CD4-positive, alpha-beta T cell treated with Interleukin-17A for 1 hour (primary cell): ENCODE measurements around the gene CT47C1.
"Not testable (repeated sequence)": the region's sequence is repeated elsewhere in the genome, so short reads cannot be mapped to it uniquely, and the experiment has no call there.

ENCODE experiments used
- DNase-seq: peaks from one replicate; pipeline ENCODE4 v3.0.0-alpha.2; 2020

The CT47C1 gene

DNA sequence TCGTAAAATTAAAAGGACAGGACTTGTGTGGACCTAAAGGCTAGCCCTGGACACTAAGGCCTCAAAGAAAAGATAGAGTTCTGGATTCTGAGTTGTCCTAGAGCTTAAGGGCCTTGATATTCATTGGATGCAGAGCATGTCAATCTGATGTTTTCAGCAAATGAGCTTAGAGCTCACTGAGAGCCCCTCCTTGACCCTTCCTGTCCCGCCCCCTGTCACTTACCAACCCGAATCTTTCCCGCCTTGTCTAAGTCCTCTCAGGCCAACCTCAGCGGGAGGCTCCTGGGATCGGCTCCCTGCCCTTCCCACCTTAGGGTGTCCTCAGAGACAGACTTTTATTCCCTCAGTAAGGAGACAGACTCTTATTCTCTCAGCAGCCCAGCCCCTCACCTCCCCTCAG is at the start of gene CT47C1:
Gene CT47C1, plus strand, starts transcription at position 250 of the 400 bp plus-strand sequence. CDS start 233 bp downstream, outside the sequence.
- DNase-seq, result no peak

DNA sequence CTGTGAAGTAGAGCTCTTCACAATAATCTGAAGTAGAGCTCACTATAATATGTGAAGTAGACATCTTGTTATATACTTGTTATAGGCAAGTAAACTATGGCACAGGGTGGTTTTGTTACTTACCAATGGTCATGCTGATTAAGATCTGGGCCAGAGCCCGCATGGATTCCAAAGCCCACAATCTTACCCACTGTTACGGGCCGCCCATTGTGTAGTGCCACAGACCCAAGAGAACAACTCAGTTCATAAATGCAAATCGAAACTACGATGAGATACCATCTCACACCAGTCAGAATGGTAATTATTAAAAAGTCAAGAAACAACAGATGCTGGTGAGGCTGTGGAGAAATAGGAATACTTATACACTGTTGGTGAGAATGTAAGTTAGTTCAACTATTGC is 46.9 kb upstream of the CT47C1 start:
- DNase-seq, result no peak

DNA sequence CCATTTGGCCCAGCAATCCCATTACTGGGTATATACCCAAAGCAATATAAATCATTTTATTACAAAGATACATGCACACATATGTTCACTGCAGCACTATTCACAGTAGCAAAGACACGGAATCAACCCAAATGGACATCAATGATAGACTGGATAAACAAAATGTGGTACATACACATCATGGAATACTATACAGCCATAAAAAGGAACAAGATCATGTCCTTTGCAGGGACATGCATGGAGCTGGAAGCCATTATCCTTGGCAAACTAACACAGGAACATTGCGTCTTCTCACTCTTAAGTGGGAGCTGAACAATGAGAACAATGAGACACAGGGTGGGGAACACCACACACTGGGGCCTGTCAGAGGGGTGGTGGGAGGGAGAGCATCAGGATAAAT is 46.4 kb upstream of the CT47C1 start:
- DNase-seq, result not testable (repeated sequence)

DNA sequence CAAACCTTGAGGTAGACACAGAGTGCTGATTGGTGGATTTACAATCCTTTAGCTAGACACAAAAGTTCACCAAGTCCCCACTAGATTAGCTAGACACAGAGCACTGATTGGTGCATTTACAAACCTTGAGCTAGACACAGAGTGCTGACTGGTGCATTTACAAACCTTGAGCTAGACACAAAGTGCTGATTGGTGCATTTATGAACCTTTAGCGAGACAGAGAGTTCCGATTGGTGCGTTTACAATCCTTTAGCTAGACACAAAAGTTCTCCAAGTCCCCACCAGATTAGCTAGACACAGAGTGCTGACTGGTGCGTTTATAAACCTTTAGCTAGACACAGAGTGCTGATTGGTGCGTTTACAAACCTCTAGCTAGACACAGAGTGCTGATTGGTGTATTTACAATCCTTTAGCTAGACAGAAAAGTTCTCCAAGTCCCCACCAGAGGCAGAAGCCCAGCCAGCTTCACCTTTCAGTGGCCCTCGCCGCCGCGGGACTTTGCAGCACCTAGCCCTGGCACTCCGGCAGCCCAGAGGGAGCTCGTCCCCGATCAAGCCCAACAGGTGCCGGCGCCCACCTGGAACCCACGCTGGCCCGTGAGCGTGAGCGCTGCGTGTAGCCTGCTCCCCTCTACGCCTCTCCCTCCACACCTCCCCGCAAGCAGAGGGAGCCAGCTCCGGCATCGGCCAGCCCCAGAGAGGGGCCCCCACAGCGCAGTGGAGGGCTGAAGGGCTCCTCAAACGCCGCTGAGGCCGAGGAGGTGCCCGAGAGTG is 44.6 kb upstream of the CT47C1 start:
- DNase-seq, result not testable (repeated sequence)

DNA sequence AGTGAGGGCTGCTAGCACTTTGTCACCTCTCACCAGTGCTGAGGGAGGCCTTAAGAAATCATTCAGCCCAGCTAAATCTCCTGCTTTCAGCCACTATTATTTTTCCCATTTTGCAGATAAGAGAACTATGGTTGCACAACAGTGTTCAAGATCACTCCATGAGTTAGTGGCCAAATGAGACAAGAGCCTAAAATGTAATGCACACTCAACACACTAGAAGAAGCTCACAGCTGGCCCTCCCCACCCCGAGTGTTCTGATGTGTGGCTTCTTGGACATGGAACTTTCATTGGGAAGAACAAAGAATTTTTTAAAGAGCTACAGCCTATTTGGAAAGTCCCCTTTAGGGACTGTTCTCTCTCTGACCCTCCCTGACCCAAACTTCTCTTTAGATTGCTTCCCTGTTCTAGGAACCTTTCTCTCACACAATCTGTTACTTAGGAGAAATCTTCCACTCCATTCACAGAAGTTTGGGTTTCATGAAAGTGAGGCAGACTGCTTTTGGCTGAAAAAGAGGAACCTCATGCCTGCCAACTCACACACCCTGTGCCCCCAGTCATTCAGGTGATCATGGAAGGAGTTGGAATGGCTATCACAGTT is 44.0 kb upstream of the CT47C1 start:
- DNase-seq, result no peak

DNA sequence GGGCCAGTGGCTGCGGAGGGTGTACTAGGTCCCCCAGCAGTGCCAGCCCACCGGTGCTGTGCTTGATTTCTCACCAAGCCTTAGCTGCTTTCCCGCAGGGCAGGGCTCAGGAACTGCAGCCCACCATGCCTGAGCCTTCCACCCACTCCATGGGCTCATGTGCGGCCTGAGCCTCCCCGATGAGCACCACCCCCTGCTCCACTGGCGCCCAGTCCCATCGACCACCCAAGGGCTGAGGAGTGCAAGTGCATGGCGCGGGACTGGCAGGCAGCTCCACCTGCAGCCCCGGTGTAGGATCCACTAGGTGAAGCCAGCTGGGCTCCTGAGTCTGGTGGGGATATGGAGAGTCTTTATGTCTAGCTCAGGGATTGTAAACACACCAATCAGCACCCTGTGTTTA is 43.1 kb upstream of the CT47C1 start:
- DNase-seq, result not testable (repeated sequence)

DNA sequence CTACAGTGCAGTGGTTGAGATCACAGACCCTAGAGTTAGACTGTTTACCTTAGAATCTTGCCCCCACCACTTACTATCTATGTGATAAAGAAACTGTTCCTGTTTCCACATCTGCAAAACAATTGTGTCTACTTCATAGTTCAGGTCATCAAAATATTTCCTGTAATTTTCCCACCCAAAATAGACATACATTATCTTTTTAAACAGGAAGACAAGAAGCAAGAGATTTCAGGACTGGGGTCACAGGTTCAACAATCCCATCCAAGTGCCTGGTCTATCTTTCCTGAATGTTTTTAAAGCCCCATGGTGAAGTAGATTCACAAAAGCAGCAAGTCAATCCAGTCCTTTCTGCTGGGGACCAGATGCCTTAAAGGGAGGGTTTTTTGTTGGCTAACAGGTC is 41.8 kb upstream of the CT47C1 start:
- DNase-seq, result no peak

DNA sequence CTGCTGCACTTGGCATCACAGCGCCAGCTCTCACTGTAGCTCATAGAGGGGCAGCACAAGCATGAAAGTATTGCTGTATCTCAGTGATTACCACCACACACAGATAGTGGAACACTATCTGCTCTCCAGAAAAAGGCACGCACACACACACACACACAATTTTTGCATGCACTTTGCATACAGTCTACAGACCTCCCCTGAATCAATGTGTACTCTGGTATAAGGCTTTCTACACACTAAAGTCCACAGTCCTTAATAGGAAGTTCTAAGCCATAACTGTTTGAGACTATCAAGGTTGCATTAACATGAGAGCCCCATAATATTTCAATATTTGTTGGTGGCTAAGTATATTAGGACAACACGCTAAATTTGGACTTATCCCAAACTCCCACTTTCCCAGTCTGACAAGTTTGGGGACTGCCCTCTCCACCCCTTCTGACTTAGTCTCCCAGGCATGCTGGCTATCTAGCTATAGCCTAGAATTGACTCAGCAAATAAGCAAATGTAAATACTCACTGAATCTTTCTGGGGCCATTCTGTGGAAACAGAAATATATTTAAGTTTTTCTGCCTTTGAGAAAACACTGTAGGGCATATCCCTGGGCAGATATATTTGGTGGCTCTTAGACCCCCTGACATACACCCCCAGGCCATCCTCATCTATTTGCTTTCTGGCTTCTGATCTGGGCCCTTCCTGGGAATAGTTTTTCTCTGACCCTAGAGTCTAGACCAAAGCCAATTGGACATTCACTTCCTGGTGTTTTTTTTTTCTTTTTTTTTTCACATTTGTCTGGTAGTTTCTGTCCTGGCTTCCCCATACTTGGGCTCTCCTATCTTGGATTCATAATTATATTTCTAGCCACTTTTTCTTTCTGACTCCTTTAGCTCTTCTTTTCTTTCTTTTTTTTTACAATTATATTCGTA is 36.4 kb upstream of the CT47C1 start:
- DNase-seq, result no peak

DNA sequence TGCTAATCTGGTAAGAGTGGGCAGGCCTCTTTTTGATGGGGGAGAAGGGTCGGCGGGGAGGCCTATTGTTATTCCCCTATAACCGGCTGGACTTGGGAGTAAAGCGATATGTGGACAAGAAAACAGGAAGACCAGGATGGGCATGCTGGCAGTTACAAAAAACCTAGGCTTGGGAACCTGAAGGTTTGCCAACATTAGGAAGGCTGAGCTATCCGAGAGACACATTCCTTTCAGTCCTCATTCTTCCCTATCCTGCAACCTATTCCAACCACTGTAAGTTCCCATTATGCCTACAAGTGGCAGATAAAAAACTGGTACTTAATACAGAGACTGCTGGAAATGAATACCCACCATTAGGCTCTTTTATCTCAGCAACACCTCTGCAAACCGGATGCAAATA is 32.4 kb upstream of the CT47C1 start:
- DNase-seq, result no peak

DNA sequence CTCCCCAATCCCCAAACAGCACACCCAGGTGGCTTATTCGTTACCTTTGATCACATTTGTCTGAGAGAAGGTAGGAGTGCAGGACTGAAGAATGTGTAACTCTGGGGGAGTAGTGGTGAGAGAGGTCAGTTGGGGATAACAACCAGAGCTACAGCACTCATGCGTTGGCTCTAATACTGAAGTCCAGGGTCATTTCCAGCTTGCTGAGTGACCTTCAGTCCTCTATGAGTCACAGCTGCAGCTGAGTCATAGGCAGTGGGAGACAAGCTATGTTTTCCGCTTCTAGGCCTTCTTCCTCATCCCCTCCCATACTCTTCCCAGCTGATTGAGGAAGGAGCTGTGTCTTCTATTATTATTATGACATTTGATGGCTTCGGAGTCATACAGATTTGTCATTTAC is 31.6 kb upstream of the CT47C1 start:
- no peak for DNase-seq

DNA sequence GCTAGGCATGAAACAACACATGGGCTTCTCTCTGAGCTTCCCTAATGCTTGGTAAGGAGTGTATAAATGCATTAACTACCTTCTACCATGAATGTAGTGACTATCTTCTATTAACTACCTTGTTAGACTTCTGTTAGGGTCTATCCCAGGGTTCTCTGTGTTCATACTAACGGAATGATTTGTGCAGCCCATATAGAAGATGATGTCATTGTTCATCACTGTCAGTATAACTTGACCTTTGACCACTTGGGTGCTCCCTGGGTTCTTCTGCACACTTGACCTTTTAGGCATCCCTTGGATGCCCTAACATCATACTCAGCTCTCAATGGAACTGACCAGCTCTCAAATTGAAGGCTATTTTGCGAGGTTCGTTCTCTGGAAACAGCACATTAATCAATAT is 30.8 kb upstream of the CT47C1 start:
- no peak for DNase-seq

DNA sequence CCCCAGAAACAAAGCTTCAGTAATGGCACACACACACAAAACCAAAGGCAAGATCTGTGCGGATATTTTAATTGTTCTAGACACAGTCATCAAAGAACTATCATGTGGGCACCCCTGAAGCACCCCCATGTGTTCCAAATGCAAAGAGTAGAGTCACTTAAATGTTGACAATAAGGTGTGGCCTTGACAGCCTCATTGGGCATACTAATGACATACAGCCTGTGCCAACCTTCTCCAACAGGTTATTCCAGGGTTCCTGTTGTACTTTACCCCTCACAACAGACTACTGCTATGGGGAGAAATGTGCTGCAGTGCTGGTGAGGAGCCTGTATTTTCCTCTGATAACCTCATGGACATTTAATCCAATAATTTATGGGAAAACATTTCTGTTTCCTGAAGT is 29.8 kb upstream of the CT47C1 start:
- no peak for DNase-seq

DNA sequence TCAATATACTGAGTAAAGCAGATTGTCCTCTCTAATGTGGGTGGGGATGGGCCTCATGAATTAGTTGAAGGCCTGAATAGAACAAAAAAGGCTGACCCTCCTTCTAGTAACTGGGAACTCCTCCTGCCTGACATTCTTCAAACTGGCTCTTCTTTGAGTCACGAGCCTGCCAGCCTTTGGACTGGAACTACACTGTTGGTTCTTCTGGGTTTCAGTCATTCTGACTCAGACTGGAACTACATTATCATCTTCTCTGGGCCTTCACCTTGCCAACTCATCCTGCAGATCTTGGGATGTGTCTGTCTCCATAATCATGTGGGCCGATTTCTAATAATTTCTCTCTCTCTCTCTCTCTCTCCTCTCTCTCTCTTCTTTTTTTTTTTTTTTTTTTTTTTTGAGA is 26.9 kb upstream of the CT47C1 start:
- DNase-seq, result no peak

DNA sequence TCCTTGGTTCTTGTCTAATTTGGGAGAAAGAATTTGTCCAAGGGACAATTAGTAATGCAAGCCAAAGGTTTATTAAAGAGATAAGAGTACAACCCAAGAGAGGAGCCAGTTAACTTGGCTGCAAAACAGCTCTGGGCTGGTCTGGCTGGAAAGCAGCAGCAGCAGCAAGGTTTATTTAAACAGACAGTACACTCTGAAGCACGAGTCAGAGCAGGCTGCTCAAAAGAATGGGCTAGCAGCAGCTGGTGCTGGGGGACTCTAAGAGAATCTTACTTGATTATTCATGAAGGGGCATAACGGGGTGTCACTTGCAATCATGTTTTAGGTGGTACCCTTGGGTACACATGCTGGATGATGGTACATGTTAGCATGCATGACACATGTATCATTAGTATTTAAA is 17.1 kb upstream of the CT47C1 start:
- no peak for DNase-seq

DNA sequence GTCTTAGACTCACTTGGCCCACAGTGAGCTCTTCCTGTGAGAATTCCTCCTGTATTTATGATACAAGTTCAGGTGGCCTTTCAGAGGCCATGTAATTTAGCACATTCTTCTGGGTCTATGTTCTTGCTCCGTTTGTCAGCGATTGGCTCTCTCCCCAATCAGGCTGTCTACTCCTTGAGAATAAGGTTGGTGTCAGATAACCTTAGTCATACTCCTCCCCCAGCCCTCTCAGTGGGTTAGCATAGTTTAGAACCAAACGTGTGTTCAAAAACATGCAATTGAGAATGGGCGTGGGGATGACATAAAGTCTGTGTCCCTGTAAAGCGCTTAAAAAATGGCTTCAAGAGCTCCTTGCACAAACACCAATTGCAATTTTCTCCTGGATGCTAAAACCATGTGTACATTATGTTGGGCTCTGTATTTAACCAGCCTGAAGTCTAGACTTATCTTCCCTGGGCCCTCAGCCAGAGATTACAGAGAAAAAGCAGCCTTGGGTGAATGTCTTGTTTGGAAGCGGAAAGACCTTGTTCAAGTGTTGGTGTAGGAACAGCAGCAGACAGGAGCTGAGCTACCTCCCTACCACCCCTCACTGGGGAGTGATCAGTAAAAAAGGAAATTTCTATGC is 9.9 kb upstream of the CT47C1 start:
- DNase-seq, result no peak

DNA sequence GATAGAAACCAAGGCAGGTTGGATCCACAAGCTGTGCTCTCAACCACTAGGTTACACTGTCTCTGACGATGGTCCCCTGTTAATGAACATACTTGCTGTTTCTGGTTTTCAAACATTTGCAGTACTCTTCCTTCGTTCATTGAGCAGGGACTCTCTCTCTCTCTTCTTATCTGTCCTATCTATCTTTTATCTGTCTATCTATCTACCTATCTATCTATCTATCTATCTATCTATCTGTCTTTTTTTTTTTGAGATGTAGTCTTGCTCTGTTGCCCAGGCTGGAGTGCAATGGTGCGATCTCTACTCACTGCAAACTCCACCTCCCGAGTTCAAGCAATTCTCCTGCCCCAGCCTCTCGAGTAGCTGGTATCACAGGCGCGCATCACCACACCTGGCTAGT is 9.4 kb upstream of the CT47C1 start:
- DNase-seq, result no peak

DNA sequence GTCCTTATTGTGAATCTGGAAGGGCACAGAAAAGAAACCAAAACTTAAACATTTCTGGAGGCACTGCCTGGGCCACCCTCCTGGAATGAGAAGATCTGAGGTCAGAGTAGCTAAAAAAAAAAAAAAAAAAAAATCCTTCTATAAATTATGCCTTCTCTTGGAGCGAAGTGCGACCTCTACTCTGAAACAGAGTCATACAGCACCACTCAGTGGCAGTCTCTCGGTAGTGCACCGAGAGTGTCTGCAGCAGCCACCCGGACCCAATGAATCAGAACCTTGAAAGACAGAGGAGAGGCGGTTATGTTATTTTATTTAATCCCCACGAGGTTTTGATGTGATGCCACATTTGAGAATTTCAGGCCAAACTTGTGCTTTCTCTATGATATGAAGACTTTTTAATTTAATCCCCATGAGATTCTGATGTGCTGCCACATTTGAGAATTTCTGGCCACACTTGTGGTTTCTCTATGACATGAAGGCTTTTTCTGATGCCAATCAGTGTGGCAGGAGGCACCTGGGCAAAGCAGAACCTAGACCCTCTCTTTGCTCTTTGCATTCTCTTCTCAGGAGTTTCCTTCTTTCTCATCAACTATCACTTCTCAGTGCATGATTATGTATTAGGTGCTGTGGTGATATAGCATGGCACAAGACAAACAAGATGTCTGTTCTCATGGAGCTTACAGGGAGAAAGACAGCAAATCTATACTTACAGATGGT is 5.6 kb upstream of the CT47C1 start:
- peak; percentile 13 for DNase-seq

DNA sequence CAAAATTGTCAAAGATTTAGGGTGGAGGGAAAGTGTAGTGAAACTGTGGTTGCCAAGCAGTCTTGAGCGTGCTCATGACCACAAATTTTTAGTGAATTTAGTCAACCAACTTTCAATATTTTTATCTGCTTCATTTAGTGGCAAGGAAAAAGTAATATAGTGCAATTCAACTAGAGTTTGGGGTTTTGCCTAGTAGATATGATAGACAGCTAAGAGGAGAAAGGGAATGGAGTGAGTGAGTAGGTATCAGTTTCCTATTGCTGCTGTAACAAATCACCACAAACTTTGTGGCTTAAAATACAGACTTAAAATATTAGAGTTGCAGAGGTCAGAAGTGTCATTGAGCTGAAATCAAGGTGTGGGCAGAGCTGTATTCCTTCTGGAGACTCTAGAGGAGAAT is 3.7 kb upstream of the CT47C1 start:
- DNase-seq, result no peak

DNA sequence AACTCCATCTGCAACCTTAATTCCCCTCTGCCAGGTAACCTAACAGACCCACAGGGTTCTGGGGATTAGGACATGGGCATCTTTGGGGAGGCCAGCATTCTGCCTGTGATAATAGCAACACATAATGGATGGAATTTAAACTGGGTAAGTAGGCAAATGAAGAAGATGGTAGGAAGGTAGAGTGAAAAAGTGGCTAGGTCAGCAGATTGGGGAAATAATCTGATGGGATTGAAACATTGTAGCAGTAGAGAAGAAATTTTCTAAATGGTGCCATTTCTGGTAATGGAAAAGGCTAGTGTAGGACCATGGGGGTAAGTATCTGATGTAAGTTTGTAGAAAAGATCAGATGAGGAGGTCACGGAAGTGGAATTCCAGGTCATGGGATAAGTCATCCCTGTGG is 3.0 kb upstream of the CT47C1 start:
- no peak for DNase-seq

DNA sequence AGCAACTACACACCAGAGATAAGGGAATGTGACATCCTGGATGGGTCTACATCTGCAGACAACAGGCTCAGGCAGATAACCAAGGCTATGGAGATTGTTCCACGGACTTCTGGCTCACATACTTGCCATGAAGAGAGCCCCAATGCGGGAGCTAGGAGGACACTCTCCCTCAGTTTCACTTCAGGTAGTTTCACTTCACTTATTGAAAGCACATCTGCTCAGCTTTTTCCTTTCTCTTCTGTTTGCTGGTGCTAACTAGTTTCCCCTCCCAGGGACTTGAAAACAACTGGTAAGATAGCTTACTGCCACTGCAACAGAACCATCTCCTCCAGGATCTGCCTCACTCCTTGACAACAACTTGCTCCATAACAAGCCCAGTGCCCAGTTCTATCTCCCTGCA is 1.4 kb upstream of the CT47C1 start:
- no peak for DNase-seq

DNA sequence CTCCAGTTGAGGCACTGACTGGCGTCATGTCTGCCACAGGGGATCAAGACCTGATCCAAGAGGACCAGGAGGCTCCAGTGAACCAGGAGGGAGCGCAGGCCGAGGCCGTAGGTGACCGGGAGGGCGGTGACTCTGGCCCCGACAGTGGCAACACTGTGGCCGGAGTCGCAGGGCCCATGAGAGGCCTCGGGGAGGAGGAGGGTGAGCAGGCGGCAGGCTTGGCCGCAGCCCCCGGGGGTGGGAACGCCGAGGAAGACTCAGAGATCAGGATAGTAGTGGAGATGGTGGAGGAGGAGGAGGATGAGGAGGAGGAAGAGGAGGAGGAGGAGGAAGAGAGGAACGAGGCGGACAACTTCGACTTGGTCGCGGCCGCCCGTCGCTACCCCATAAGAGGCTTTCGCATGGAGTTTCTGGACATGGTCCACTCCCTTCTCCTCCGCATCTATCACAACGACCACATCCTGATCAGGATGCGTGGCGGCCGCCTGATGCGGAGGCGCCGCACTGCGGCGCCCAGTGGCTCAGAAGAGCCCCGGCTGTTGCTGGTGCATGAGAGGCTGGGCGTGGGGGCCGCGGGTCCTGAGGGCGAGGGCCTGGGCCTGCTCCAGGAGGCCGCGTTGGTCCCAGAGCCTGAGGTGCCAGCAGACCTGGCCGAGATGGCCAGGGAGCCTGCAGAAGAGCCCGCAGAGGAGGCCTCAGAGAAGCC is 560 bp downstream of the CT47C1 start:
- DNase-seq, result no peak

DNA sequence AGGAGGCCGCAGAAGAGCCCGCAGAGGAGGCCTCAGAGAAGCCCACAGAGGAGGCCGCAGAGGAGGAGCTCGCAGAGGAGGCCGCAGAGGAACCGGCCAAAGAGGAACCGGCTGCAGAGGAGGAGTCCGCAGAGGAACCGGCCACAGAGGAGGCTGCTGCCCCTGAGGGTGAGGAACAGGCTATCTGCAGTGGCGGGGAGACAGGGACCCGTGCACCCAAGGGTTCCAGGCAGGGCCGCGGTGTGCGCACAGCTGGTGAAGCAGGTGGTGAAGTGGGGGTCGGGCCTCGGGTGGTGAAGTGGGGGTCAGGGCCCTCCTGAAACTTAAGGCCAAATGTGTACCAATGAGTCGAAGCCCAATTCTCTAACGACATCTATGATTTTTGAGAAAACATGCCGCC is 1.1 kb downstream of the CT47C1 start:
- DNase-seq, result no peak
